ENCODE results near the gene GPSM3. TPM values are rescaled to one million over a fixed set of nuclear protein-coding genes. Genes with fewer than 3 reads are reported as not detected.

GPSM3 gene
- total and polyA plus RNA-seq, 2 of the 13 experiments (the other 11 are each of a cell fraction or from before 2014, with no cell fraction given), result 0.18 to 6.2 TPM

GRCh38 chr6:32190054-32190851, 2.2 kb downstream of the GPSM3 start, which contains the start of gene PBX2 (continued):
- no peak for TF ChIP-seq ZNF318 (CRISPR knock-in tag; IDR thresholded peaks at IDR 0.05)
- TF ChIP-seq ZNF350 (CRISPR knock-in tag; IDR thresholded peaks at IDR 0.05; ENCODE audit: borderline replicate concordance, low read depth), result no peak; the same call in 1 of the 2 replicates
- no peak for TF ChIP-seq ZNF264 (CRISPR knock-in tag; IDR thresholded peaks at IDR 0.05)
- 0 out of 2 replicates have a peak, but pooled peaks have one; percentile 37 for TF ChIP-seq MED13 (CRISPR knock-in tag; IDR thresholded peaks at IDR 0.05)
- TF ChIP-seq ZNF780A (CRISPR knock-in tag; IDR thresholded peaks at IDR 0.05), result no peak
- peak; percentile 61; the same call in 1 of the 2 replicates for TF ChIP-seq ARID4A (CRISPR knock-in tag; IDR thresholded peaks at IDR 0.05; ENCODE audit: borderline replicate concordance)
- 0 out of 2 replicates have a peak, but pooled peaks have one; percentile 19 for TF ChIP-seq ZFP37 (CRISPR knock-in tag; IDR thresholded peaks at IDR 0.05; ENCODE audit: borderline replicate concordance)
- TF ChIP-seq PAWR (CRISPR knock-in tag; IDR thresholded peaks at IDR 0.05; ENCODE audit: borderline replicate concordance), result no peak
- no peak for TF ChIP-seq ZNF598 (CRISPR knock-in tag; IDR thresholded peaks at IDR 0.05; ENCODE audit: borderline replicate concordance)
- peak; percentile 39 for TF ChIP-seq POGZ (CRISPR knock-in tag; IDR thresholded peaks at IDR 0.05)
- no peak for TF ChIP-seq ATF7-NPFF (CRISPR knock-in tag; IDR thresholded peaks at IDR 0.05; ENCODE audit: low read depth)
- peak; percentile 67 for TF ChIP-seq ZNF18 (CRISPR knock-in tag; IDR thresholded peaks at IDR 0.05; ENCODE audit: insufficient replicate concordance)
- peak; percentile 25; the same call in 1 of the 2 replicates for TF ChIP-seq EEA1 (CRISPR knock-in tag; IDR thresholded peaks at IDR 0.05; ENCODE audit: borderline replicate concordance)
